Measurements from ENCODE around the gene HNRNPL.
A peak's percentile ranks its signal among the peaks of the same experiment; 100 is the strongest.
"Not testable (repeated sequence)": the region's sequence is repeated elsewhere in the genome, so short reads cannot be mapped to it uniquely, and the experiment has no call there.

HNRNPL gene

GRCh38 chr19:38869160-38869835, 19.5 kb upstream of the HNRNPL start:
- TF ChIP-seq YY1 (IDR thresholded peaks at IDR 0.05; ENCODE audit: insufficient read depth, insufficient read length) = no peak
- peaks cover 4% of the 10 kb centered on the region for H3K4me1 ChIP-seq (ENCODE audit: insufficient read depth, insufficient read length)
- peak overlapping the region; percentile 34 for H3K4me3 ChIP-seq (ENCODE audit: insufficient read length, low read depth)
- H3K9ac ChIP-seq (ENCODE audit: insufficient read length, low read depth) = peak overlapping the region; percentile 64
- H3K9me3 ChIP-seq (ENCODE audit: insufficient read depth, low read length) = no peaks in the 10 kb centered on the region
- peaks cover 7% of the 10 kb centered on the region for H3K27me3 ChIP-seq (ENCODE audit: insufficient read depth, insufficient read length)
- no peak for DNase-seq (ENCODE audit: low read depth, low spot score)
- no peaks in the 10 kb centered on the region for H3K36me3 ChIP-seq (ENCODE audit: insufficient read depth, insufficient read length, low read length)

GRCh38 chr19:38868551-38868950, 18.8 kb upstream of the HNRNPL start:
- Histone ChIP-seq H3K9ac (ENCODE audit: insufficient read length, low read depth) (no peak overlapping the region), H3K36me3 (ENCODE audit: insufficient read depth, insufficient read length, low read length) (no peaks in the 10 kb centered on the region), H3K4me1 (ENCODE audit: insufficient read depth, insufficient read length) (peaks cover 4% of the 10 kb centered on the region), H3K27me3 (ENCODE audit: insufficient read depth, insufficient read length) (peaks cover 7% of the 10 kb centered on the region), H3K9me3 (ENCODE audit: insufficient read depth, low read length) (no peaks in the 10 kb centered on the region), H3K4me3 (ENCODE audit: insufficient read length, low read depth) (no peak overlapping the region)
- DNase-seq (ENCODE audit: low read depth, low spot score) = no peak
- TF ChIP-seq ZNF274 (IDR thresholded peaks at IDR 0.05; ENCODE audit: low read depth, low read length) = no peak
- no peak for TF ChIP-seq SUZ12 (IDR thresholded peaks at IDR 0.05; ENCODE audit: extremely low read depth, insufficient read depth, insufficient read length)
- TF ChIP-seq YY1 (IDR thresholded peaks at IDR 0.05; ENCODE audit: insufficient read depth, insufficient read length) = no peak

GRCh38 chr19:38867171-38867780, 17.5 kb upstream of the HNRNPL start:
- Histone ChIP-seq H3K36me3 (ENCODE audit: insufficient read depth, insufficient read length, low read length) (no peaks in the 10 kb centered on the region), H3K4me3 (ENCODE audit: insufficient read length, low read depth) (no peak overlapping the region), H3K9ac (ENCODE audit: insufficient read length, low read depth) (no peak overlapping the region), H3K9me3 (ENCODE audit: insufficient read depth, low read length) (no peaks in the 10 kb centered on the region), H3K4me1 (ENCODE audit: insufficient read depth, insufficient read length) (peaks cover 4% of the 10 kb centered on the region), H3K27me3 (ENCODE audit: insufficient read depth, insufficient read length) (peaks cover 7% of the 10 kb centered on the region)
- no peak for DNase-seq (ENCODE audit: low read depth, low spot score)
- TF ChIP-seq ZNF274 (IDR thresholded peaks at IDR 0.05; ENCODE audit: low read depth, low read length) (no peak), SUZ12 (IDR thresholded peaks at IDR 0.05; ENCODE audit: extremely low read depth, insufficient read depth, insufficient read length) (no peak), YY1 (IDR thresholded peaks at IDR 0.05; ENCODE audit: insufficient read depth, insufficient read length) (no peak)

- TF ChIP-seq ZNF274 (IDR thresholded peaks at IDR 0.05; ENCODE audit: low read depth, low read length) (no peak), SUZ12 (IDR thresholded peaks at IDR 0.05; ENCODE audit: extremely low read depth, insufficient read depth, insufficient read length) (no peak), YY1 (IDR thresholded peaks at IDR 0.05; ENCODE audit: insufficient read depth, insufficient read length) (no peak)
- no peak for DNase-seq (ENCODE audit: low read depth, low spot score)
These were observed 12.7 kb upstream of the HNRNPL start for GRCh38 chr19:38862321-38863059.

GRCh38 chr19:38861368-38861767, 11.6 kb upstream of the HNRNPL start:
- H3K36me3 ChIP-seq (ENCODE audit: insufficient read depth, insufficient read length, low read length) = no peaks in the 10 kb centered on the region
- H3K4me1 ChIP-seq (ENCODE audit: insufficient read depth, insufficient read length) = peaks cover 2% of the 10 kb centered on the region
- DNase-seq (ENCODE audit: low read depth, low spot score) = no peak
- no peaks in the 10 kb centered on the region for H3K27me3 ChIP-seq (ENCODE audit: insufficient read depth, insufficient read length)
- H3K9ac ChIP-seq (ENCODE audit: insufficient read length, low read depth) = no peak overlapping the region
- no peak overlapping the region for H3K4me3 ChIP-seq (ENCODE audit: insufficient read length, low read depth)
- TF ChIP-seq ZNF274 (IDR thresholded peaks at IDR 0.05; ENCODE audit: low read depth, low read length) = no peak
- no peak for TF ChIP-seq YY1 (IDR thresholded peaks at IDR 0.05; ENCODE audit: insufficient read depth, insufficient read length)
- no peak for TF ChIP-seq SUZ12 (IDR thresholded peaks at IDR 0.05; ENCODE audit: extremely low read depth, insufficient read depth, insufficient read length)
- H3K9me3 ChIP-seq (ENCODE audit: insufficient read depth, low read length) = 0 out of 2 replicates have a peak, but pooled peaks cover 6% of the 10 kb centered on the region

More at GRCh38 chr19:38862321-38863059, 12.7 kb upstream of the HNRNPL start:
- no peak overlapping the region for H3K4me3 ChIP-seq (ENCODE audit: insufficient read length, low read depth)
- H3K36me3 ChIP-seq (ENCODE audit: insufficient read depth, insufficient read length, low read length) = no peaks in the 10 kb centered on the region
- no peak overlapping the region for H3K9ac ChIP-seq (ENCODE audit: insufficient read length, low read depth)
- H3K27me3 ChIP-seq (ENCODE audit: insufficient read depth, insufficient read length) = no peaks in the 10 kb centered on the region
- no peaks in the 10 kb centered on the region for H3K9me3 ChIP-seq (ENCODE audit: insufficient read depth, low read length)
- peaks cover 2% of the 10 kb centered on the region for H3K4me1 ChIP-seq (ENCODE audit: insufficient read depth, insufficient read length)

GRCh38 chr19:38859631-38860204, 9.9 kb upstream of the HNRNPL start:
- DNase-seq (ENCODE audit: low read depth, low spot score); H3K4me1 ChIP-seq (ENCODE audit: insufficient read depth, insufficient read length); H3K9ac ChIP-seq (ENCODE audit: insufficient read length, low read depth); H3K9me3 ChIP-seq (ENCODE audit: insufficient read depth, low read length); H3K36me3 ChIP-seq (ENCODE audit: insufficient read depth, insufficient read length, low read length); H3K4me3 ChIP-seq (ENCODE audit: insufficient read length, low read depth); H3K27me3 ChIP-seq (ENCODE audit: insufficient read depth, insufficient read length): not testable (repeated sequence)

GRCh38 chr19:38856813-38857212, 7.0 kb upstream of the HNRNPL start:
- peaks cover 9% of the 10 kb centered on the region; the same call in 1 of the 2 replicates for H3K9me3 ChIP-seq (ENCODE audit: insufficient read depth, low read length)
- H3K27me3 ChIP-seq (ENCODE audit: insufficient read depth, insufficient read length) = no peaks in the 10 kb centered on the region
- H3K9ac ChIP-seq (ENCODE audit: insufficient read length, low read depth) = no peak overlapping the region
- no peak for DNase-seq (ENCODE audit: low read depth, low spot score)
- no peak overlapping the region for H3K4me3 ChIP-seq (ENCODE audit: insufficient read length, low read depth)
- no peak for TF ChIP-seq YY1 (IDR thresholded peaks at IDR 0.05; ENCODE audit: insufficient read depth, insufficient read length)
- TF ChIP-seq ZNF274 (IDR thresholded peaks at IDR 0.05; ENCODE audit: low read depth, low read length) = no peak
- no peak for TF ChIP-seq SUZ12 (IDR thresholded peaks at IDR 0.05; ENCODE audit: extremely low read depth, insufficient read depth, insufficient read length)
- no peaks in the 10 kb centered on the region for H3K36me3 ChIP-seq (ENCODE audit: insufficient read depth, insufficient read length, low read length)
- H3K4me1 ChIP-seq (ENCODE audit: insufficient read depth, insufficient read length) = no peaks in the 10 kb centered on the region

GRCh38 chr19:38855751-38856150, 6.0 kb upstream of the HNRNPL start:
- H3K9me3 ChIP-seq (ENCODE audit: insufficient read depth, low read length); H3K4me1 ChIP-seq (ENCODE audit: insufficient read depth, insufficient read length); H3K9ac ChIP-seq (ENCODE audit: insufficient read length, low read depth); H3K4me3 ChIP-seq (ENCODE audit: insufficient read length, low read depth); H3K36me3 ChIP-seq (ENCODE audit: insufficient read depth, insufficient read length, low read length); H3K27me3 ChIP-seq (ENCODE audit: insufficient read depth, insufficient read length); DNase-seq (ENCODE audit: low read depth, low spot score): not testable (repeated sequence)

- H3K4me3 ChIP-seq (ENCODE audit: insufficient read length, low read depth); H3K9ac ChIP-seq (ENCODE audit: insufficient read length, low read depth); H3K9me3 ChIP-seq (ENCODE audit: insufficient read depth, low read length); H3K27me3 ChIP-seq (ENCODE audit: insufficient read depth, insufficient read length); H3K4me1 ChIP-seq (ENCODE audit: insufficient read depth, insufficient read length); DNase-seq (ENCODE audit: low read depth, low spot score); H3K36me3 ChIP-seq (ENCODE audit: insufficient read depth, insufficient read length, low read length): not testable (repeated sequence)
These were observed 5.2 kb upstream of the HNRNPL start for GRCh38 chr19:38854961-38855360.
